GM12872 (cell line): Measurements from ENCODE around the gene NSG2.

Source experiments
- TF ChIP-seq, protein P1 (sequence below): IDR thresholded peaks from 3 replicates; pipeline ENCODE4 v1.5.1; 2011; ENCODE audit warnings: low read depth, mild to moderate bottlenecking, low read length, moderate library complexity; ENCODE audit not compliant: insufficient read depth

NSG2 gene

DNA sequence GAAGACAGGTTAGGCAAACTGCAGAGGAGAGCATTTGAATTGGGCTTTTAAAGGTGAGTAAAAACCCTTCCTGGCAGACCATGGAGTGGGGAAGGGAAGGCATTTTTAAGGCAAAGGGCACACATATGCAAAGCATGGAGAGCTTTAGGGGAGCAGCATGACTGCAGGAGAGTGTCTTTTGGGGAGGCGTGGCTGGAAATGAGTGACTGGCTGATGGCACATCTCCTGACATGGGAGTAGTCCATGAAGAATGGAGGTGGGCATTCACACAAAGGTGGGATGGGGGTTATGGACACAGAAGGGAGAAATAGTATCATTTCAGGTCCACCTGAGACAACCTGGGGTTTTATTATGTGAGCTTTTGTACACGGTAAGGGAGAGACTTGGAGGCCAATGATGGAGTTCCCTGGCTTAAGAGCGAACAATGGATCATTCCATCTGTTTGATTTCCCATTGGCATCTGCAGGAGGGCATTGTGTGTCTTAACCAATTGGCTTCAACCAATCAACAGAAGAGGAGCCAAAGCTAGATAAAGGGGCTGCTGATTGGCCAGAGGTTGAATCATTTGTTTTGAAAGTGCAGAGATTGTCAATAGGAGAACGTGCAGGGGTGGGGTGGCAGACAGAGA is 2.1 kb downstream of the NSG2 start:
- TF ChIP-seq, protein P1, sequence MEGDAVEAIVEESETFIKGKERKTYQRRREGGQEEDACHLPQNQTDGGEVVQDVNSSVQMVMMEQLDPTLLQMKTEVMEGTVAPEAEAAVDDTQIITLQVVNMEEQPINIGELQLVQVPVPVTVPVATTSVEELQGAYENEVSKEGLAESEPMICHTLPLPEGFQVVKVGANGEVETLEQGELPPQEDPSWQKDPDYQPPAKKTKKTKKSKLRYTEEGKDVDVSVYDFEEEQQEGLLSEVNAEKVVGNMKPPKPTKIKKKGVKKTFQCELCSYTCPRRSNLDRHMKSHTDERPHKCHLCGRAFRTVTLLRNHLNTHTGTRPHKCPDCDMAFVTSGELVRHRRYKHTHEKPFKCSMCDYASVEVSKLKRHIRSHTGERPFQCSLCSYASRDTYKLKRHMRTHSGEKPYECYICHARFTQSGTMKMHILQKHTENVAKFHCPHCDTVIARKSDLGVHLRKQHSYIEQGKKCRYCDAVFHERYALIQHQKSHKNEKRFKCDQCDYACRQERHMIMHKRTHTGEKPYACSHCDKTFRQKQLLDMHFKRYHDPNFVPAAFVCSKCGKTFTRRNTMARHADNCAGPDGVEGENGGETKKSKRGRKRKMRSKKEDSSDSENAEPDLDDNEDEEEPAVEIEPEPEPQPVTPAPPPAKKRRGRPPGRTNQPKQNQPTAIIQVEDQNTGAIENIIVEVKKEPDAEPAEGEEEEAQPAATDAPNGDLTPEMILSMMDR, result no peak

DNA sequence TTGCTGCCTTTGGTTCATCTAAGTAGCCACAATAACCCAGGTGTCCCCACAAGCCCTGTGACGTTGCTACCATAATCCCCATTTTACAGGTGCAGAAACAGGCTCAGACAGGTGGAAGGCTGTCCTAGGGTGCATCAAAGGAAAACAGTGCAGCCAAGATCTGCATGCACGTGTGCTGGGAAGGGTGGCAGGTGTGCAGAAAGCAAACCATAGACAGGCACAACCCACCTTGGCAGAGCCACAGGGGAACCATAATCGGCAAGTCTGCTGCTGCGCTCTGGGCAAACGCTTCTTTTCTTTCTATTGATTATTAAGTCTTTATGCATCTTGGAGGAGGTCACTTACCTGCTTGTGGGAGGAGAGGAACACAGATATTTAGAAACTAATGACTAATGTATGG is 7.1 kb downstream of the NSG2 start:
- TF ChIP-seq, protein P1, result no peak

DNA sequence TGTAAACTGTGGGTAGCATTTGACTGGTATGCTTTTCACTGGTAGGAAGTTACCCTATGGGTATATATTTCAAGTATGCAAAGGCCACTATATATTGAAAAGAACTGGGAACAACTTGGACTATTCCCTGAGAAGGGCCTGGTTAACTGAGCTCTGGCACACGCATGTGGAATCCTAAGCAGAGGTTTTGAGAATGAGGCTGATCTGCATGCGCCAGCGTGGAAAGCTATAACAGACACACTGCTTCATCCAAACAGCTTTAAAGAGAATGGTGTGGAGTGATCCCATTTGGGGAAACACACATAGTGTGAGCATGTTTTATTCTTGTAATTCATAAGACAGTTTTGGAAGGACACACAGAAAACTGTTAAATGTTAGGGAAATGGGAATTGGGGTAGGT is 8.4 kb downstream of the NSG2 start:
- TF ChIP-seq, protein P1, result no peak

DNA sequence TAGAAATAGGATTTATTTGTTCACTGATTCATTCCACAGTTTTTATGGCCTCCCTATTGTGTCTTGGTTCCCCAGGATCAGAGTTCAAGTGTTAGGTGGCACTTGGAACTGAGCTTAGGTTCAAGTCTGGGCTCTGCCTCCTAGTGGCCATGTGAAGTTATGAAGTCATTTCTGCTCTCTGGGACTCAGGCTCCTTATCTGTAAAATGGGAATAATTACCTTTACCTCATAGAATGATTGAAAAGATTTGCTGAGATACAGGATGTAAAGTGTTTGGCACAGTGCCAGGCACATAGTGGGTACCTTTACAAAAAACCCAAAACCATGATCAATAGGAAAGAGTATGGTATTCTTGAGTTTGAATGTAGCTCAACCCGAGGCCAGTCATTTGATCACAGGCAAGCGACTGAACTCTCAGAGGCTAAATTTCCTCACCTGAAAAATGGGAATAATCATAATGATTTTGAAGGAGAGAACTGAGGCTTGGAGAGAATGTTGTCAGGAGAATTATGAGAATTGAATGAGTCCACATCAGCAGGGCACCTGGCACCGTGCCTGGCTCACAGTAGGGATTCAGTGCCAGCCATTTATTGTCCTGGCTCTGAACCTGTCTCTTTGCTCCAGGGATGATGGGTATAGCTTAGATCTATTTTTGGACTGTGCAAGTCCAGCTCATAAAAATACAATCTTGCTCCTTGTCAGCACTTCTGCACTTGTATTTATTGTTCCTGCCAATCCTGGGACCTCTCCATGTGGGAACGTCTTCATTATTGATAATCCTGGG is 10.8 kb downstream of the NSG2 start:
- TF ChIP-seq, protein P1, result peak; percentile 65

DNA sequence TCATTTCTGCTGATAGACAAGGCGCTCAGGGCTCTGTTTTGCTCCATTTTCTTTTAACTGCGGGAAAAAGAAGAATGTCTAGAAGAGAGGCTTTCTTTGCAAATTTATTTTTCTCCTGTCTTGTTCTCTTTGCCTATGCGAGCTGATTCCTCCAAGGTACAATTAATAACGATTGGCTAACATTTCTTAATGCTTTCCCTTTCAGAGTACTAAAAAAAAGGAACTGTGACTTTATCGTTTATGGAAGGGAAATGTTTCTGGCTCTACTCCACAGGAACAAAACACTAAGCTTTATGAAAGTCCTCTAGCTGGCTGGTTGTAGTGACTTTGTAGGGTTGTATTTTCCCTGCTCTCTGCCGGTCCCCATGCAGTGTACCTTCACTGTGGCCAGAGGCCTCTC is 11.7 kb downstream of the NSG2 start:
- TF ChIP-seq, protein P1, result no peak

DNA sequence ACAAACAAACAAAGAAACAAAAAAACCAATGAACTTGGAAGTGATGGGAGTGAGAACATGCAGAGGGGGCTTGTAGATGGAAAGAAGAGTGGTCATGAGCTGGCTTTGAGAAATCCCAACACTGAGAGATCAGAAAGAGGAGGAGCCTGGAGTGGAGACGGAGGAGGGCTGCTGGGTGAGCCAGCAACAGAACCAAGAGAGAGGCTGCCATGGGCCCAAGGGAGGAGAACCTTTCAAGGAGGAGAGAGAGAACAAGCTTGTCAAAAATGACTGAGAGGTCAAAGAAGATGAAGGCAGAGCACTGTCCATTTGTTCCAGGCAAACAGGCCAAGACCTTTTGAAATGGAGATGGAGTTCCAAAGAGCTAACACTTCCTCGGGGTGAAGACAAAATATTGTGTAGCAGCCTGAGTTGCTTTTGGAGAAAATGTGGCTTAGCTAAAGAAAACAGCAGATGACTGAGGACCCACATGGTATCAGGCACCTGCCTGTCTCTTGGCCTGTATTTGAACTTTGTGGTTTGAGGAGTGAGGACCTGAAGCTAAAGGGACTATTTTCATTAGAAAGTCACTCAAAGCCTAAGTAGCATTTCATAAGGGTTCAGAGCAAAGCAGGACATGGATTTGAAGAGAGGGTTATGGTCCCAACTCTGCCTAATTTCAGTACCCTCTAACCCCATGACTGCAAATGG is 13.1 kb downstream of the NSG2 start:
- TF ChIP-seq, protein P1, result no peak

DNA sequence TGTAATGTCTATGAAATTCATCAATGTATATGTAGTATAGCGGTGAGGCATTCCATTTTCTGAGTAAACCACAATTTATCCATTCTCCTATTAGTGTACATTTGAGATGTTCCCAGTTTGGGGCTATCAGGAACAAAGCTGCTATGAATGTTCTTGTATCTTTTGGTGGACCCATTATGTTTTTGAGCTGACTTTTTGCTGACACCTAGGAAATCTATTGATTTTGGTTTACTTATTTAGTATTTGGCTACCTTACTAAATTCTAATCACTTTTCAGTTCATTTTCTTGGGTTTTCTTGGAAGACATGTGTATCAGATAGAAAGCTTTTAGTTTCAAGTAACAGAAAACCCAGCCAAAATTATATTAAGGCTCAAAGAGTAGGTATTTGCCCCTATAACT is 13.7 kb downstream of the NSG2 start:
- TF ChIP-seq, protein P1, result no peak
